K562 (cell line): ENCODE measurements around the gene RPEL1. TPM values are rescaled to one million over a fixed set of nuclear protein-coding genes. Genes with fewer than 3 reads are reported as not detected.
A peak's percentile ranks its signal among the peaks of the same experiment; 100 is the strongest.

ENCODE experiments used
- ATAC-seq: fragments of 200-7000 bp; cut with Tn5 transposase; 3 replicates; pipeline ENCODE4 v1.9.1; 2020; ENCODE audit warnings: moderate library complexity
- BruUV-seq: library from RNA; stranded (reverse); fragments of 400-500 nt; replicated peaks from 2 replicates; lab custom pipeline; 2021; lab: Mats Ljungman, UMichigan
- CTCF ChIA-PET: fragments of 300-600 bp; formaldehyde crosslinking; extraction: SDS; loops from one replicate; lab custom pipeline; 2021; ENCODE audit warnings: low intra/inter-chr PET ratio; lab: Yijun Ruan, JAX
- POLR2A ChIA-PET: fragments of 300-600, 350-650 bp; sonication (Branson Sonifier 250); formaldehyde crosslinking; extraction: SDS; loops from one replicate; lab custom pipeline; 2021; ENCODE audit warnings: antibody characterized with exemption, inconsistent platforms; lab: Yijun Ruan, JAX
- DNase-seq, 4 experiments: peaks; one replicate each; pipeline versions ENCODE4 v3.0.0 to v3.0.0-alpha.2; 2011 to 2018; ENCODE audit warnings: low spot score in 3 of 4, mixed read lengths in 3 of 4; ENCODE audit errors: extremely low read depth in 1 of 4
- FAIRE-seq: peaks from 2 replicates; lab custom pipeline; 2011; peaks lifted over from hg19 to GRCh38; lab: Jason Lieb, UNC
- H2AFZ ChIP-seq: 2 replicates; pipeline ENCODE4 v1.6.0; 2011; ENCODE audit warnings: low read depth, low read length, control low read depth, inconsistent platforms
- H3K27ac ChIP-seq: fragments of 200-600 bp; 3 replicates; pipeline ENCODE4 v1.8.0; 2011; ENCODE audit warnings: low read depth, mild to moderate bottlenecking, control low read depth, inconsistent platforms, low read length, moderate library complexity, mixed read lengths; ENCODE audit errors: extremely low read depth
- H3K27me3 ChIP-seq, 2 experiments: fragments of 300-600 bp in 1 of 2; 2 replicates in 1 of 2; 3 replicates in 1 of 2; pipeline versions ENCODE4 v1.6.0 to v1.8.0; 2011; ENCODE audit warnings: inconsistent platforms in 2 of 2, low read length in 2 of 2, mild to moderate bottlenecking in 1 of 2, mixed read lengths in 1 of 2, moderate library complexity in 1 of 2; ENCODE audit not compliant: control insufficient read depth in 2 of 2, insufficient read depth in 2 of 2
- H3K36me3 ChIP-seq: fragments of 300-600 bp; 3 replicates; pipeline ENCODE4 v1.8.0; 2011; ENCODE audit warnings: mild to moderate bottlenecking, low read length, inconsistent platforms; ENCODE audit not compliant: control insufficient read depth, insufficient read depth
- H3K4me1 ChIP-seq, 2 experiments: fragments of 200-600 bp in 1 of 2; replicated peaks in 1 of 2; 2 replicates in 1 of 2; 3 replicates in 1 of 2; pipeline versions ENCODE4 v1.5.1 to v1.8.0; 2011; ENCODE audit warnings: inconsistent platforms in 2 of 2, low read length in 2 of 2, mild to moderate bottlenecking in 1 of 2, mixed read lengths in 1 of 2, moderate library complexity in 1 of 2; ENCODE audit not compliant: control insufficient read depth in 2 of 2, insufficient read depth in 2 of 2
- H3K4me2 ChIP-seq: 2 replicates; pipeline ENCODE4 v1.6.1; 2011; ENCODE audit warnings: low read length, control low read depth, inconsistent platforms, mixed read lengths; ENCODE audit not compliant: insufficient read depth
- H3K4me3 ChIP-seq: fragments of 200-600 bp; sonication (generic), shearing (Covaris generic); 2 replicates; pipeline ENCODE4 v1.5.1; 2016; ENCODE audit warnings: control low read depth, inconsistent platforms
- H3K79me2 ChIP-seq: fragments of 200-600 bp; 3 replicates; pipeline ENCODE4 v1.8.0; 2011; ENCODE audit warnings: low read length, inconsistent platforms; ENCODE audit not compliant: control insufficient read depth, insufficient read depth
- H3K9ac ChIP-seq, 2 experiments: 2 replicates each; pipeline versions ENCODE4 v1.6.0 to v1.6.1; 2011; ENCODE audit warnings: low read depth in 2 of 2, low read length in 2 of 2, control low read depth in 1 of 2, inconsistent platforms in 1 of 2, mild to moderate bottlenecking in 1 of 2, mixed read lengths in 1 of 2; ENCODE audit not compliant: insufficient read depth in 1 of 2
- H3K9me1 ChIP-seq: one replicate; pipeline ENCODE4 v1.6.0; 2011; ENCODE audit warnings: inconsistent platforms, mild to moderate bottlenecking, low read length, moderate library complexity; ENCODE audit not compliant: control insufficient read depth, insufficient read depth
- H3K9me3 ChIP-seq: replicated peaks from 2 replicates; pipeline ENCODE4 v1.5.1; 2011; ENCODE audit warnings: low read depth, low read length, inconsistent platforms; ENCODE audit not compliant: control insufficient read depth, insufficient read depth
- H4K20me1 ChIP-seq: replicated peaks from 2 replicates; pipeline ENCODE4 v1.6.1; 2011; ENCODE audit warnings: low read length, inconsistent platforms, mixed read lengths; ENCODE audit not compliant: control insufficient read depth, insufficient read depth
- EGR1 ChIP-seq: fragments of 450-650 bp; conservative IDR thresholded peaks from 2 replicates; pipeline ENCODE4 v1.6.1; 2017; ENCODE audit warnings: mild to moderate bottlenecking
- LCOR ChIP-seq: sonication (generic); formaldehyde crosslinking; IDR thresholded peaks from 2 replicates; pipeline ENCODE4 v1.8.0; 2022; ENCODE audit warnings: mild to moderate bottlenecking, missing genetic modification reagents
- NCOR1 ChIP-seq: fragments of 450-650 bp; IDR thresholded peaks from 2 replicates; pipeline ENCODE4 v1.6.1; 2016; ENCODE audit warnings: mild to moderate bottlenecking, moderate library complexity
- RFX5 ChIP-seq: IDR thresholded peaks from 2 replicates; pipeline ENCODE4 v1.6.1; 2011; ENCODE audit warnings: low read depth, mild to moderate bottlenecking, improper control_type of control experiment, low read length
- WGBS: fragments of 100-300 bp; shearing (Covaris generic); methylation state at CpG from one replicate; pipeline ENCODE4 v1.1.6; 2016; ENCODE audit warnings: low coverage, mixed read lengths; ENCODE audit not compliant: insufficient coverage; ENCODE audit errors: missing lambda C conversion rate; 5-methylcytosine and 5-hydroxymethylcytosine counted together
- in situ Hi-C: fragments of 300-500 bp; cut with MboI; formaldehyde crosslinking; loops from 4 replicates; pipeline ENCODE4 v1.15.0; 2018; ENCODE audit warnings: inconsistent platforms, mixed read lengths
- intact Hi-C: fragments of 100-400 bp; cut with micrococcal nuclease; formaldehyde crosslinking; loops from 2 replicates; pipeline ENCODE4 v1.14.2; 2022
- polyA plus RNA-seq, 8 experiments: library from polyadenylated mRNA; depleted of rRNA in 4 of 8; stranded (reverse) in 5 of 8; unstranded in 3 of 8; fragments of >200 nt; fragmentation: Nextera tagmentation in 2 of 8; fragmentation: Illumina TruSeq in 1 of 8; extraction: Ambion mirVana in 2 of 8; extraction: Trizol in 1 of 8; gene quantifications; 2 replicates each; pipeline versions ENCODE4 v1.2.1 to v1.2.3, GENCODE V29; 2011 to 2014; ENCODE audit warnings: inconsistent platforms in 1 of 8, missing spikeins in 1 of 8
- total RNA-seq, 7 experiments: library from RNA; depleted of rRNA in 6 of 7; stranded (reverse); fragments of >200 nt in 6 of 7; fragmentation: Illumina TruSeq in 2 of 7; extraction: Trizol in 2 of 7; gene quantifications; 2 replicates each; pipeline versions ENCODE4 v1.2.1 to v1.2.3, GENCODE V29; 2011 to 2021; ENCODE audit warnings: low replicate concordance in 1 of 7
- TF ChIP-seq, protein P1 (sequence below), 3 experiments: IDR thresholded peaks in 2 of 3; conservative IDR thresholded peaks in 1 of 3; 2 replicates each; pipeline ENCODE4 v1.5.1; 2011 to 2012; ENCODE audit warnings: low read length in 3 of 3, mild to moderate bottlenecking in 3 of 3, control low read depth in 2 of 3, improper control_type of control experiment in 1 of 3, inconsistent platforms in 1 of 3, low read depth in 1 of 3, mixed read lengths in 1 of 3, moderate library complexity in 1 of 3; ENCODE audit not compliant: insufficient read depth in 2 of 3

RPEL1 gene
- total and polyA plus RNA-seq, 9 of the 15 experiments (the other 6 are each of a cell fraction or from before 2014, with no cell fraction given): 0.04 to 0.15 (median 0.07) TPM; not detected in 4

DNA sequence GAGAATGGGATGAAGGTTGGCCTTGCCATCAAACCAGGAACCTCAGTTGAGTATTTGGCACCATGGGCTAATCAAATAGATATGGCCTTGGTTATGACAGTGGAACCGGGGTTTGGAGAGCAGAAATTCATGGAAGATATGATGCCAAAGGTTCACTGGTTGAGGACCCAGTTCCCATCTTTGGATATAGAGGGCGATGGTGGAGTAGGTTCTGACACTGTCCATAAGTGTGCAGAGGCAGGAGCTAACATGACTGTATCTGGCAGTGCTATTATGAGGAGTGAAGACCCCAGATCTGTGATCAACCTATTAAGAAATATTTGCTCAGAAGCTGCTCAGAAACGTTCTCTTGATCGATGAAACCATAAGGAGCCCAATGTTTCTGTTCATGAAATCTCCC, 637 bp downstream of the RPEL1 start:
- WGBS: 0% methylated on average over 4 of the region's 4 CpGs
- ATAC-seq (peak; percentile 57; the same call in 2 of the 3 replicates), FAIRE-seq (no peak), DNase-seq (no peak)
- POLR2A ChIA-PET: no interaction called here
- Histone ChIP-seq H3K79me2 (no peaks in the 10 kb centered on the region), H3K27me3 (no peaks in the 10 kb centered on the region), H4K20me1 (no peaks in the 10 kb centered on the region), H2AFZ (no peak overlapping the region), H3K36me3 (no peaks in the 10 kb centered on the region), H3K27ac (no peak overlapping the region), H3K9me1 (no peaks in the 10 kb centered on the region), H3K9me3 (no peaks in the 10 kb centered on the region), H3K4me2 (no peak overlapping the region), H3K4me1 (no peaks in the 10 kb centered on the region), H3K9ac (no peak overlapping the region), H3K4me3 (no peak overlapping the region)
- CTCF ChIA-PET: interaction anchor here (1.0 kb wide), 1 partner anchor 87 kb away, joined by 3 read pairs; no protein-coding TSS in a partner anchor
- intact Hi-C loops: loop anchor here (2.0 kb wide), 1 partner anchor 412 kb away; no protein-coding TSS in a partner anchor
- BruUV-seq: no TSS peak
- TF ChIP-seq NCOR1: no peak
- TF ChIP-seq EGR1: no peak
- no peak for TF ChIP-seq RFX5
- no peak for TF ChIP-seq LCOR (CRISPR knock-in tag)
- TF ChIP-seq, protein P1, sequence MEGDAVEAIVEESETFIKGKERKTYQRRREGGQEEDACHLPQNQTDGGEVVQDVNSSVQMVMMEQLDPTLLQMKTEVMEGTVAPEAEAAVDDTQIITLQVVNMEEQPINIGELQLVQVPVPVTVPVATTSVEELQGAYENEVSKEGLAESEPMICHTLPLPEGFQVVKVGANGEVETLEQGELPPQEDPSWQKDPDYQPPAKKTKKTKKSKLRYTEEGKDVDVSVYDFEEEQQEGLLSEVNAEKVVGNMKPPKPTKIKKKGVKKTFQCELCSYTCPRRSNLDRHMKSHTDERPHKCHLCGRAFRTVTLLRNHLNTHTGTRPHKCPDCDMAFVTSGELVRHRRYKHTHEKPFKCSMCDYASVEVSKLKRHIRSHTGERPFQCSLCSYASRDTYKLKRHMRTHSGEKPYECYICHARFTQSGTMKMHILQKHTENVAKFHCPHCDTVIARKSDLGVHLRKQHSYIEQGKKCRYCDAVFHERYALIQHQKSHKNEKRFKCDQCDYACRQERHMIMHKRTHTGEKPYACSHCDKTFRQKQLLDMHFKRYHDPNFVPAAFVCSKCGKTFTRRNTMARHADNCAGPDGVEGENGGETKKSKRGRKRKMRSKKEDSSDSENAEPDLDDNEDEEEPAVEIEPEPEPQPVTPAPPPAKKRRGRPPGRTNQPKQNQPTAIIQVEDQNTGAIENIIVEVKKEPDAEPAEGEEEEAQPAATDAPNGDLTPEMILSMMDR (IDR thresholded peaks at IDR 0.05 in 2 of 3, conservative IDR thresholded peaks at IDR 0.05 in 1 of 3; ENCODE audit: insufficient read depth in 2 of 3, low read depth in 1 of 3, low read length in 3 of 3): peak in 1 of 3 experiments; percentile 21; a peak in 1 of 6 replicates
- in situ Hi-C loops: loop anchor here (10.0 kb wide), 2 partner anchors 162 to 412 kb away; partner anchors contain the start of gene CYP17A1
